GM23338 (cell line): Measurements from ENCODE around the gene ABCA13. TPM values are rescaled to one million over a fixed set of nuclear protein-coding genes. Genes with fewer than 3 reads are reported as not detected.

Experiments used
- ATAC-seq: fragments of 200-7000 bp; cut with Tn5 transposase; 3 replicates; pipeline ENCODE4 v1.9.1; 2020
- DNase-seq: peaks from one replicate; pipeline ENCODE4 v3.0.0-alpha.2; 2015; ENCODE audit warnings: low spot score
- H2AFZ ChIP-seq: fragments of 200-600 bp; sonication (generic); 2 replicates; pipeline ENCODE4 v1.8.0; 2016; ENCODE audit warnings: antibody characterized with exemption, mild to moderate bottlenecking, moderate library complexity
- H3F3A ChIP-seq: fragments of 200-600 bp; sonication (generic); replicated peaks from 2 replicates; pipeline ENCODE4 v1.8.0; 2017; ENCODE audit warnings: antibody characterized with exemption, mixed run types, low read depth
- H3K27ac ChIP-seq: fragments of 200-600 bp; sonication (generic); 2 replicates; pipeline ENCODE4 v1.6.1; 2016; ENCODE audit warnings: low read depth
- H3K27me3 ChIP-seq: fragments of 200-600 bp; sonication (generic); 2 replicates; pipeline ENCODE4 v1.8.0; 2016; ENCODE audit warnings: mild to moderate bottlenecking, mixed run types, moderate library complexity; ENCODE audit not compliant: insufficient read depth
- H3K36me3 ChIP-seq: fragments of 200-600 bp; sonication (generic); 2 replicates; pipeline ENCODE4 v1.8.0; 2016; ENCODE audit warnings: mild to moderate bottlenecking; ENCODE audit not compliant: insufficient read depth
- H3K4me1 ChIP-seq: fragments of 200-600 bp; sonication (generic); 2 replicates; pipeline ENCODE4 v1.8.0; 2016; ENCODE audit warnings: mild to moderate bottlenecking, moderate library complexity; ENCODE audit not compliant: insufficient read depth
- H3K4me2 ChIP-seq: fragments of 200-600 bp; sonication (generic); 2 replicates; pipeline ENCODE4 v1.7.1; 2017; ENCODE audit warnings: mixed run types
- H3K4me3 ChIP-seq: fragments of 200-600 bp; sonication (generic); 2 replicates; pipeline ENCODE4 v1.6.1; 2016; ENCODE audit warnings: mixed run types
- H3K79me2 ChIP-seq: fragments of 200-600 bp; sonication (generic); replicated peaks from 2 replicates; pipeline ENCODE4 v1.8.0; 2017; ENCODE audit warnings: mild to moderate bottlenecking; ENCODE audit not compliant: insufficient read depth
- H3K9me2 ChIP-seq: fragments of 200-600 bp; sonication (generic); 2 replicates; pipeline ENCODE4 v1.8.0; 2017; ENCODE audit not compliant: insufficient read depth
- H4K20me1 ChIP-seq: fragments of 200-600 bp; sonication (generic); replicated peaks from 2 replicates; pipeline ENCODE4 v1.8.0; 2017; ENCODE audit warnings: mild to moderate bottlenecking; ENCODE audit not compliant: insufficient read depth
- H3K27ac Mint-ChIP-seq: 2 replicates; pipeline ENCODE4 v1.8.0; 2020; ENCODE audit warnings: inconsistent platforms, mild to moderate bottlenecking, moderate library complexity, mixed read lengths
- H3K27me3 Mint-ChIP-seq: 3 replicates; pipeline ENCODE4 v1.8.0; 2022; ENCODE audit warnings: low read depth, mild to moderate bottlenecking, moderate library complexity, mixed read lengths, inconsistent platforms; ENCODE audit not compliant: insufficient read depth, poor library complexity
- H3K36me3 Mint-ChIP-seq: 3 replicates; pipeline ENCODE4 v1.8.0; 2021; ENCODE audit warnings: low read depth, mild to moderate bottlenecking, inconsistent platforms, moderate library complexity, mixed read lengths
- H3K4me1 Mint-ChIP-seq: 3 replicates; pipeline ENCODE4 v1.8.0; 2020; ENCODE audit warnings: mild to moderate bottlenecking, inconsistent platforms, mixed read lengths
- H3K4me3 Mint-ChIP-seq: 3 replicates; pipeline ENCODE4 v1.8.0; 2021; ENCODE audit warnings: moderate library complexity, mild to moderate bottlenecking, inconsistent platforms, mixed read lengths
- H3K9me3 Mint-ChIP-seq: 3 replicates; pipeline ENCODE4 v1.8.0; 2020; ENCODE audit warnings: moderate library complexity, mild to moderate bottlenecking, inconsistent platforms, mixed read lengths
- CREB1 ChIP-seq: fragments of 250-450 bp; sonication (Bioruptor Pico); IDR thresholded peaks from 2 replicates; pipeline ENCODE4 v1.5.0; 2020; ENCODE audit warnings: low read depth, mild to moderate bottlenecking, moderate library complexity
- EZH2 ChIP-seq: fragments of 200-600 bp; sonication (generic); IDR thresholded peaks from one replicate; pipeline ENCODE4 v1.8.0; 2017; ENCODE audit warnings: antibody characterized with exemption, mild to moderate bottlenecking, low read depth; ENCODE audit not compliant: unreplicated experiment
- ZNF114 ChIP-seq: fragments of 250-450 bp; sonication (Bioruptor Pico); IDR thresholded peaks from 2 replicates; pipeline ENCODE4 v1.5.0; 2020; ENCODE audit warnings: mild to moderate bottlenecking, moderate library complexity
- polyA plus RNA-seq: library from polyadenylated mRNA; unstranded; fragments of >200 nt; fragmentation: Nextera tagmentation; extraction: Ambion mirVana; gene quantifications from 2 replicates; pipeline ENCODE4 v1.2.1, GENCODE V29; 2016
- total RNA-seq: library from RNA; depleted of rRNA; stranded (reverse); fragments of >200 nt; shearing (Covaris generic); gene quantifications from 2 replicates; pipeline ENCODE4 v1.2.3, GENCODE V29; 2014
- TF ChIP-seq, protein P1 (sequence below): IDR thresholded peaks from one replicate; pipeline ENCODE4 v1.6.1; 2018; ENCODE audit warnings: antibody characterized with exemption; ENCODE audit not compliant: unreplicated experiment
- TF ChIP-seq, protein P2 (sequence below): fragments of 250-450 bp; sonication (Bioruptor Pico); IDR thresholded peaks from 2 replicates; pipeline ENCODE4 v1.5.0; 2020; ENCODE audit warnings: mild to moderate bottlenecking, moderate library complexity

ABCA13 gene
- total and polyA plus RNA-seq, 2 experiments from 2014 or later, result 0.21 TPM; not detected in 1

DNA sequence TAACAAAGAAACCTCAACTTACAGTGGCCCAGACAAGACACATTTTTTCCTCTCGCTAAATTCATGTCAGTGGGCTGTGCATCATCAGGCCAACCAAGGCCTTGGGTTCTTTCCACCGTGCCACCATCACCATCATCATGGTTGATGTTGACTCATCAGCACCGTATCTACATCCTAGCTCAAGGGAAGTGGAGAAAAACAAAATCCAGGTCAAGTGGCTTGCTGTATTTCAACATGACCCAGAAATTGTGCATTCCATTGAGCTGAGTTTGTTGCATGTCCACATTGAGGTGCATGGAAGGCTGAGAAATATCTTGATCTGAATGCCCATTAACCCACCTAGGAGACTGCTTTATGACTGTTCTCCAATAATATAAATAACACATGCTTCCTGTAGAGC, 440.7 kb downstream of the ABCA13 start (continued):
- TF ChIP-seq, protein P1, sequence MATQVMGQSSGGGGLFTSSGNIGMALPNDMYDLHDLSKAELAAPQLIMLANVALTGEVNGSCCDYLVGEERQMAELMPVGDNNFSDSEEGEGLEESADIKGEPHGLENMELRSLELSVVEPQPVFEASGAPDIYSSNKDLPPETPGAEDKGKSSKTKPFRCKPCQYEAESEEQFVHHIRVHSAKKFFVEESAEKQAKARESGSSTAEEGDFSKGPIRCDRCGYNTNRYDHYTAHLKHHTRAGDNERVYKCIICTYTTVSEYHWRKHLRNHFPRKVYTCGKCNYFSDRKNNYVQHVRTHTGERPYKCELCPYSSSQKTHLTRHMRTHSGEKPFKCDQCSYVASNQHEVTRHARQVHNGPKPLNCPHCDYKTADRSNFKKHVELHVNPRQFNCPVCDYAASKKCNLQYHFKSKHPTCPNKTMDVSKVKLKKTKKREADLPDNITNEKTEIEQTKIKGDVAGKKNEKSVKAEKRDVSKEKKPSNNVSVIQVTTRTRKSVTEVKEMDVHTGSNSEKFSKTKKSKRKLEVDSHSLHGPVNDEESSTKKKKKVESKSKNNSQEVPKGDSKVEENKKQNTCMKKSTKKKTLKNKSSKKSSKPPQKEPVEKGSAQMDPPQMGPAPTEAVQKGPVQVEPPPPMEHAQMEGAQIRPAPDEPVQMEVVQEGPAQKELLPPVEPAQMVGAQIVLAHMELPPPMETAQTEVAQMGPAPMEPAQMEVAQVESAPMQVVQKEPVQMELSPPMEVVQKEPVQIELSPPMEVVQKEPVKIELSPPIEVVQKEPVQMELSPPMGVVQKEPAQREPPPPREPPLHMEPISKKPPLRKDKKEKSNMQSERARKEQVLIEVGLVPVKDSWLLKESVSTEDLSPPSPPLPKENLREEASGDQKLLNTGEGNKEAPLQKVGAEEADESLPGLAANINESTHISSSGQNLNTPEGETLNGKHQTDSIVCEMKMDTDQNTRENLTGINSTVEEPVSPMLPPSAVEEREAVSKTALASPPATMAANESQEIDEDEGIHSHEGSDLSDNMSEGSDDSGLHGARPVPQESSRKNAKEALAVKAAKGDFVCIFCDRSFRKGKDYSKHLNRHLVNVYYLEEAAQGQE, result no peak
- TF ChIP-seq ZNF114 (CRISPR knock-in tag), result no peak
- TF ChIP-seq, protein P2, sequence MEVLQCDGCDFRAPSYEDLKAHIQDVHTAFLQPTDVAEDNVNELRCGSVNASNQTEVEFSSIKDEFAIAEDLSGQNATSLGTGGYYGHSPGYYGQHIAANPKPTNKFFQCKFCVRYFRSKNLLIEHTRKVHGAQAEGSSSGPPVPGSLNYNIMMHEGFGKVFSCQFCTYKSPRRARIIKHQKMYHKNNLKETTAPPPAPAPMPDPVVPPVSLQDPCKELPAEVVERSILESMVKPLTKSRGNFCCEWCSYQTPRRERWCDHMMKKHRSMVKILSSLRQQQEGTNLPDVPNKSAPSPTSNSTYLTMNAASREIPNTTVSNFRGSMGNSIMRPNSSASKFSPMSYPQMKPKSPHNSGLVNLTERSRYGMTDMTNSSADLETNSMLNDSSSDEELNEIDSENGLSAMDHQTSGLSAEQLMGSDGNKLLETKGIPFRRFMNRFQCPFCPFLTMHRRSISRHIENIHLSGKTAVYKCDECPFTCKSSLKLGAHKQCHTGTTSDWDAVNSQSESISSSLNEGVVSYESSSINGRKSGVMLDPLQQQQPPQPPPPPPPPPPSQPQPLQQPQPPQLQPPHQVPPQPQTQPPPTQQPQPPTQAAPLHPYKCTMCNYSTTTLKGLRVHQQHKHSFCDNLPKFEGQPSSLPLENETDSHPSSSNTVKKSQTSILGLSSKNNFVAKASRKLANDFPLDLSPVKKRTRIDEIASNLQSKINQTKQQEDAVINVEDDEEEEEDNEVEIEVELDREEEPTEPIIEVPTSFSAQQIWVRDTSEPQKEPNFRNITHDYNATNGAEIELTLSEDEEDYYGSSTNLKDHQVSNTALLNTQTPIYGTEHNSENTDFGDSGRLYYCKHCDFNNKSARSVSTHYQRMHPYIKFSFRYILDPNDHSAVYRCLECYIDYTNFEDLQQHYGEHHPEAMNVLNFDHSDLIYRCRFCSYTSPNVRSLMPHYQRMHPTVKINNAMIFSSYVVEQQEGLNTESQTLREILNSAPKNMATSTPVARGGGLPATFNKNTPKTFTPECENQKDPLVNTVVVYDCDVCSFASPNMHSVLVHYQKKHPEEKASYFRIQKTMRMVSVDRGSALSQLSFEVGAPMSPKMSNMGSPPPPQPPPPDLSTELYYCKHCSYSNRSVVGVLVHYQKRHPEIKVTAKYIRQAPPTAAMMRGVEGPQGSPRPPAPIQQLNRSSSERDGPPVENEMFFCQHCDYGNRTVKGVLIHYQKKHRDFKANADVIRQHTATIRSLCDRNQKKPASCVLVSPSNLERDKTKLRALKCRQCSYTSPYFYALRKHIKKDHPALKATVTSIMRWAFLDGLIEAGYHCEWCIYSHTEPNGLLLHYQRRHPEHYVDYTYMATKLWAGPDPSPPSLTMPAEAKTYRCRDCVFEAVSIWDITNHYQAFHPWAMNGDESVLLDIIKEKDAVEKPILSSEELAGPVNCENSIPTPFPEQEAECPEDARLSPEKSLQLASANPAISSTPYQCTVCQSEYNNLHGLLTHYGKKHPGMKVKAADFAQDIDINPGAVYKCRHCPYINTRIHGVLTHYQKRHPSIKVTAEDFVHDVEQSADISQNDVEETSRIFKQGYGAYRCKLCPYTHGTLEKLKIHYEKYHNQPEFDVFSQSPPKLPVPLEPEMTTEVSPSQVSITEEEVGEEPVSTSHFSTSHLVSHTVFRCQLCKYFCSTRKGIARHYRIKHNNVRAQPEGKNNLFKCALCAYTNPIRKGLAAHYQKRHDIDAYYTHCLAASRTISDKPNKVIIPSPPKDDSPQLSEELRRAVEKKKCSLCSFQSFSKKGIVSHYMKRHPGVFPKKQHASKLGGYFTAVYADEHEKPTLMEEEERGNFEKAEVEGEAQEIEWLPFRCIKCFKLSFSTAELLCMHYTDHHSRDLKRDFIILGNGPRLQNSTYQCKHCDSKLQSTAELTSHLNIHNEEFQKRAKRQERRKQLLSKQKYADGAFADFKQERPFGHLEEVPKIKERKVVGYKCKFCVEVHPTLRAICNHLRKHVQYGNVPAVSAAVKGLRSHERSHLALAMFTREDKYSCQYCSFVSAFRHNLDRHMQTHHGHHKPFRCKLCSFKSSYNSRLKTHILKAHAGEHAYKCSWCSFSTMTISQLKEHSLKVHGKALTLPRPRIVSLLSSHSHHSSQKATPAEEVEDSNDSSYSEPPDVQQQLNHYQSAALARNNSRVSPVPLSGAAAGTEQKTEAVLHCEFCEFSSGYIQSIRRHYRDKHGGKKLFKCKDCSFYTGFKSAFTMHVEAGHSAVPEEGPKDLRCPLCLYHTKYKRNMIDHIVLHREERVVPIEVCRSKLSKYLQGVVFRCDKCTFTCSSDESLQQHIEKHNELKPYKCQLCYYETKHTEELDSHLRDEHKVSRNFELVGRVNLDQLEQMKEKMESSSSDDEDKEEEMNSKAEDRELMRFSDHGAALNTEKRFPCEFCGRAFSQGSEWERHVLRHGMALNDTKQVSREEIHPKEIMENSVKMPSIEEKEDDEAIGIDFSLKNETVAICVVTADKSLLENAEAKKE, result no peak
- no peak for TF ChIP-seq EZH2
- no peak for TF ChIP-seq CREB1 (CRISPR knock-in tag)

DNA sequence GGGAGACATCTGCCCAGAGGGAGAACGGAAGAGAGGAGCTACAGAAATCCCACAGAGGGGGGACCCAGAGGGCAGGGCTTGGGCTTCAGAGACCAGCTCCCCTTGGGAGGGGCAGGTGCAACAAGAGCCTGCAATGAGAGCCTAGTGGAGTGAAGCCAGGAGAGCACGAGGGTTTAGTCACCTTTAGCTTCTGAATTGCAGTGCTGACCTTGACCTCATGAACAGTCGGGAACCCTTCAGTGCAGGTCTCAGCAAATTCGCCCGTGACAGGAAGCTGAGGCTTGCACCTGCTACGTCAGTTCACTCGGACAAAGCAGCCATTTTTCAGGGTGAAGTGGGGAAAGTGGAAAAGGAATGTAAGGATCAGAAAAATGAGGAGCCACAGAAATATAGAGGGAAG, 446.2 kb downstream of the ABCA13 start:
- Histone ChIP-seq H3K4me3 (no peak overlapping the region), H3K9me2 (peaks cover 6% of the 10 kb centered on the region; the same call in 1 of the 2 replicates), H3K27me3 (no peaks in the 10 kb centered on the region), H3K4me2 (no peak overlapping the region), H3K27ac (no peak overlapping the region), H2AFZ (no peak overlapping the region), H3K79me2 (no peaks in the 10 kb centered on the region), H3K36me3 (no peaks in the 10 kb centered on the region), H3K4me1 (no peaks in the 10 kb centered on the region), H3F3A (no peaks in the 10 kb centered on the region), H4K20me1 (no peaks in the 10 kb centered on the region)
- no peaks in the 10 kb centered on the region for H3K36me3 Mint-ChIP-seq
- peaks cover 3% of the 10 kb centered on the region; the same call in 1 of the 3 replicates for H3K9me3 Mint-ChIP-seq
- no peak overlapping the region for H3K27ac Mint-ChIP-seq
- H3K27me3 Mint-ChIP-seq, result peaks cover 3% of the 10 kb centered on the region
- H3K4me3 Mint-ChIP-seq, result no peak overlapping the region
- DNase-seq, result no peak
- no peak for ATAC-seq
- H3K4me1 Mint-ChIP-seq, result no peaks in the 10 kb centered on the region
- TF ChIP-seq, protein P2, result no peak
